ENCODE measurements around the gene CGREF1. TPM values are rescaled to one million over a fixed set of nuclear protein-coding genes. Genes with fewer than 3 reads are reported as not detected.

Gene CGREF1
- total and polyA plus RNA-seq, 11 donors: 0.24 to 2.7 (median 0.92) TPM; not detected in 1

DNA sequence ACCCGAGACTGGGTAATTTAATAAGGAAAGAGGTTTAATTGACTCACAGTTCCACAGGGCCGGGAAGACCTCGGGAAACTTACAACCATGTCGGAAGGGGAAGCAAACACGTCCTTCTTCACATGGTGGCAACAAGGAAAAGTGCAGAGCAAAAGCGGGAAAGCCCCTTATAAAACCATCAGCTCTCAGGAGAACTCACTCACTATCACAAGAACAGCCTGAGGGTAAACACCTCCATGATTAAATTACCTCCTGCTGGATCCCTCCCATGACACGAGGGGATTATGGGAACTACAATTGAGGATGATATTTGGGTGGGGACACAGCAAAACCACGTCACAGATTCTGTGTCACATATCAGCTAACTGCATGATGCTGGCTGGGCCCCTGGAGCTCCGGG is 41.3 kb upstream of the CGREF1 start:
- peaks cover 0 to 8% (median 0%) of the 10 kb centered on the region in 9 donors for H3K27me3 ChIP-seq
- 76 to 85% (median 78%) methylated on average over 9 of the region's 9 CpGs for WGBS, 4 donors
- no peak for DNase-seq
- H3K4me1 ChIP-seq: no peaks in the 10 kb centered on the region
- intact Hi-C loops (cut with DNase I): no loop called here
- no peak for ATAC-seq
- H3K4me3 ChIP-seq: no peak overlapping the region
- H3K36me3 ChIP-seq: no peaks in the 10 kb centered on the region
- no peaks in the 10 kb centered on the region for H3K9me3 ChIP-seq
- no peak overlapping the region for H3K27ac ChIP-seq
- TF ChIP-seq, protein P1, sequence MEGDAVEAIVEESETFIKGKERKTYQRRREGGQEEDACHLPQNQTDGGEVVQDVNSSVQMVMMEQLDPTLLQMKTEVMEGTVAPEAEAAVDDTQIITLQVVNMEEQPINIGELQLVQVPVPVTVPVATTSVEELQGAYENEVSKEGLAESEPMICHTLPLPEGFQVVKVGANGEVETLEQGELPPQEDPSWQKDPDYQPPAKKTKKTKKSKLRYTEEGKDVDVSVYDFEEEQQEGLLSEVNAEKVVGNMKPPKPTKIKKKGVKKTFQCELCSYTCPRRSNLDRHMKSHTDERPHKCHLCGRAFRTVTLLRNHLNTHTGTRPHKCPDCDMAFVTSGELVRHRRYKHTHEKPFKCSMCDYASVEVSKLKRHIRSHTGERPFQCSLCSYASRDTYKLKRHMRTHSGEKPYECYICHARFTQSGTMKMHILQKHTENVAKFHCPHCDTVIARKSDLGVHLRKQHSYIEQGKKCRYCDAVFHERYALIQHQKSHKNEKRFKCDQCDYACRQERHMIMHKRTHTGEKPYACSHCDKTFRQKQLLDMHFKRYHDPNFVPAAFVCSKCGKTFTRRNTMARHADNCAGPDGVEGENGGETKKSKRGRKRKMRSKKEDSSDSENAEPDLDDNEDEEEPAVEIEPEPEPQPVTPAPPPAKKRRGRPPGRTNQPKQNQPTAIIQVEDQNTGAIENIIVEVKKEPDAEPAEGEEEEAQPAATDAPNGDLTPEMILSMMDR (IDR thresholded peaks at IDR 0.05): no peak
- TF ChIP-seq POLR2A (IDR thresholded peaks at IDR 0.05): no peak

GRCh38 chr2:27159271-27159670 is 40.3 kb upstream of the CGREF1 start:
- 53 to 73% (median 71%) methylated on average over 4 to 6 of the region's 6 CpGs for WGBS, 4 donors
- Histone ChIP-seq H3K4me1 (no peaks in the 10 kb centered on the region), H3K4me3 (no peak overlapping the region), H3K27me3 (peaks cover 0 to 8% (median 0%) of the 10 kb centered on the region in 9 donors), H3K9me3 (no peaks in the 10 kb centered on the region), H3K36me3 (no peaks in the 10 kb centered on the region), H3K27ac (no peak overlapping the region)
- DNase-seq: no peak
- TF ChIP-seq, protein P1 (IDR thresholded peaks at IDR 0.05): no peak
- TF ChIP-seq POLR2A (IDR thresholded peaks at IDR 0.05): no peak
- intact Hi-C loops (cut with DNase I): no loop called here
- peak in 1 of 4 donors; percentile 20 for ATAC-seq

DNA sequence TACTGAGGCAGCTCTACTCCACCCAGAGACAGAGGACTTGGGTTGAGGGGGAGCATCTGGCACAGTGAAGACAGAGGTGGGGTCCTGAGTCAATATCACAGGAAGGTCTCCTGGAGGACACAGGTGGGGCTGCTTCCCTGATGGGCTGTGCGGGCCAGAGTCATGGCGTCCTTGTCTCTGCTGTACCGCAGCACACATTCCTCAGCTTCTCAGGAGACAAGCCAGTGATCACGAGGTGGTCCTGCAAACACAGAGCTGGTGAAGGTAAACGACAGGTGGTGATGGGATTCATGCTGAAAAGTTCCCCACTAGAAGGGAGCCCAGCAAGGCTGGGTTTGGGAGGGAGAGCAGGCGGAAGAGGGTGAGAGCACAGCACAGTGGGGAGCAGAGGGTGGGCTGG is 39.5 kb upstream of the CGREF1 start:
- Histone ChIP-seq H3K27me3 (peaks cover 0 to 8% (median 0%) of the 10 kb centered on the region in 9 donors), H3K4me1 (no peaks in the 10 kb centered on the region), H3K36me3 (no peaks in the 10 kb centered on the region), H3K27ac (no peak overlapping the region), H3K9me3 (no peaks in the 10 kb centered on the region), H3K4me3 (no peak overlapping the region)
- 57 to 69% (median 66%) methylated on average over 6 of the region's 6 CpGs for WGBS, 4 donors
- ATAC-seq: no peak
- TF ChIP-seq POLR2A (IDR thresholded peaks at IDR 0.05): no peak
- TF ChIP-seq, protein P1 (IDR thresholded peaks at IDR 0.05): no peak
- no peak for DNase-seq
- intact Hi-C loops (cut with DNase I): no loop called here

DNA sequence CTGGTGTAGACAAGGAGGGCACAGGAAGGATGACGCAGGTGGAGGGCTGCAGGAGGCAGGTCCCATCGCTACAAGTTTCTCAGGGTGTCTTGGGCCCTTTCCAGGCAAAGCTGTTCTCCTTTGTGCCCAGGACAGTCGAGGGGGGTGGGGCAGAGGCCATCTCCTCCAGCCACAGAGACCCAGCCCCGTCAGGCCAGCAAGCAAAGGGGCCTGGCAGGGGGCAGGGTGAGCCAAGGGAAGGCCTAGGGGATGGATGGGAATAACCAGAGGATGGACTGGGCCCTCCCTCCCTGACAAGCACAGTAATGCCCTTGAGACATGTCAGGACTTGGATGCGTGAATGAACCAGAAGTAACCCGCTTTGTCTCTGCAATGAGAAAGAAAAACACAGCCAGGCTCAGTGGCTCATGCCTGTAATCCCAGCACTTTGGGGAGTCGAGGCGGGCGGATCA is 36.2 kb upstream of the CGREF1 start:
- Histone ChIP-seq H3K27me3 (peaks cover 0 to 5% (median 0%) of the 10 kb centered on the region in 9 donors), H3K36me3 (no peaks in the 10 kb centered on the region), H3K27ac (no peak overlapping the region), H3K4me3 (no peak overlapping the region), H3K4me1 (no peaks in the 10 kb centered on the region), H3K9me3 (no peaks in the 10 kb centered on the region)
- DNase-seq: no peak
- ATAC-seq: no peak
- WGBS, 4 donors: 71 to 83% (median 78%) methylated on average over 9 of the region's 9 CpGs
- TF ChIP-seq, protein P1 (IDR thresholded peaks at IDR 0.05): no peak
- TF ChIP-seq POLR2A (IDR thresholded peaks at IDR 0.05): no peak
- intact Hi-C loops (cut with DNase I): no loop called here

Measured in heart left ventricle (tissue), 16 donors.